SK-N-SH treated with all-trans-retinoic acid at 6 μM for 48 hours (cell line): ENCODE measurements around the gene PSMB5.

ENCODE experiments used
- ARNTL ChIP-seq: fragments of 450-650 bp; formaldehyde crosslinking; IDR thresholded peaks from 2 replicates; pipeline ENCODE4 v1.5.0; 2020; ENCODE audit warnings: low read depth, mild to moderate bottlenecking, moderate library complexity, borderline replicate concordance
- BACH2 ChIP-seq: fragments of 250-450 bp; sonication (Bioruptor Pico); IDR thresholded peaks from 2 replicates; pipeline ENCODE4 v1.9.0; 2021; ENCODE audit warnings: mild to moderate bottlenecking, borderline replicate concordance
- ESRRG ChIP-seq: fragments of 250-450 bp; sonication (Bioruptor Pico); IDR thresholded peaks from 2 replicates; pipeline ENCODE4 v1.6.1; 2021; ENCODE audit warnings: mild to moderate bottlenecking
- GLIS3 ChIP-seq: fragments of 250-450 bp; sonication (Bioruptor Pico); IDR thresholded peaks from 2 replicates; pipeline ENCODE4 v1.5.0; 2020; ENCODE audit warnings: mild to moderate bottlenecking, moderate library complexity
- ISL1 ChIP-seq: fragments of 250-450 bp; sonication (Bioruptor Pico); IDR thresholded peaks from 2 replicates; pipeline ENCODE4 v2.1.2; 2022; ENCODE audit warnings: mild to moderate bottlenecking, moderate library complexity
- PATZ1 ChIP-seq: fragments of 250-450 bp; sonication (Bioruptor Pico); IDR thresholded peaks from 2 replicates; pipeline ENCODE4 v1.8.0; 2020; ENCODE audit warnings: mild to moderate bottlenecking, moderate library complexity, borderline replicate concordance
- TOX ChIP-seq: fragments of 250-450 bp; sonication (Bioruptor Pico); IDR thresholded peaks from 2 replicates; pipeline ENCODE4 v1.8.0; 2021; ENCODE audit warnings: mild to moderate bottlenecking, moderate library complexity, borderline replicate concordance
- ZFP3 ChIP-seq: fragments of 250-450 bp; sonication (Bioruptor Pico); IDR thresholded peaks from 2 replicates; pipeline ENCODE4 v1.5.0; 2020; ENCODE audit warnings: mild to moderate bottlenecking, moderate library complexity
- ZFP30 ChIP-seq: fragments of 450-650 bp; formaldehyde crosslinking; IDR thresholded peaks from 2 replicates; pipeline ENCODE4 v1.5.0; 2022; ENCODE audit warnings: mild to moderate bottlenecking, moderate library complexity
- ZNF565 ChIP-seq: fragments of 450-650 bp; formaldehyde crosslinking; conservative IDR thresholded peaks from 2 replicates; pipeline ENCODE4 v1.5.0; 2020; ENCODE audit warnings: low read depth, mild to moderate bottlenecking, moderate library complexity
- ZNF70 ChIP-seq: fragments of 450-650 bp; formaldehyde crosslinking; IDR thresholded peaks from 2 replicates; pipeline ENCODE4 v1.5.0; 2020; ENCODE audit warnings: mild to moderate bottlenecking, moderate library complexity
- ZNF8 ChIP-seq: fragments of 450-650 bp; formaldehyde crosslinking; IDR thresholded peaks from 2 replicates; pipeline ENCODE4 v1.5.0; 2020; ENCODE audit warnings: mild to moderate bottlenecking, moderate library complexity
- TF ChIP-seq, protein P1 (sequence below): fragments of 250-450 bp; sonication (Bioruptor Pico); IDR thresholded peaks from 2 replicates; pipeline ENCODE4 v1.5.0; 2020; ENCODE audit warnings: mild to moderate bottlenecking, moderate library complexity

DNA sequence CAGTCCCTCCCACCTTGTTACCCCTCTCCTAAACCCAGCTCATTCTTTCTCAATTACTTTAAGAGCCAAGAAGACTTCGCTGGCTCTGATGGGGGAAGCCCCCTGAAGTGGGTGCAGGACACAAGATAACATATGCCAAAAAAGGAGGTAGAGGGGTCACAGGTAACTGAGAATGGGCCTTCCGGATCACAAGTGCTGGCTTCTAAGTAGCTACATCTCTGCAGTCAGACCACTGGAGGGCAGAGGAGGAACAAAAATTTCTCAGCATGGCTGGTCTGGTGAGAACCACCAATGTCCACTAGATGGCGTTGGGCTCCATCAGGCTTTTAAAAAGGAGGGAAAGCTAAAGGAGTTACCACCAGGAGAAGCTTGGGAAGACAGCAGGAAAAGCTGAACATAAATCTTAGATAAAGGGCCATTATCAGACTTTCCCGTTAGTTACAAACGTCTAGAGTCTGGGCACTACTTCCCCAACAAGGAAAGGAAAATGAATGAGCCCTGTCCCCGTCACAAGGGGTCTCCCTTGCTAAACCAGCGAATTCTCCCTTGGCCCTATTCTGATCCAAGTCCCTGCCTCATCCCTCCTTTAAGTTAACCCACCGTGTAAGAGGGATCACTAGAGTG is 34.2 kb upstream of the PSMB5 start:
- no peak for TF ChIP-seq ZFP30 (CRISPR knock-in tag)
- no peak for TF ChIP-seq ZNF70 (CRISPR knock-in tag)
- TF ChIP-seq ARNTL (CRISPR knock-in tag) = no peak
- TF ChIP-seq PATZ1 (CRISPR knock-in tag) = no peak
- no peak for TF ChIP-seq BACH2 (CRISPR knock-in tag)
- TF ChIP-seq ZNF8 (CRISPR knock-in tag) = no peak
- TF ChIP-seq ZNF565 (CRISPR knock-in tag) = no peak
- TF ChIP-seq, protein P1, sequence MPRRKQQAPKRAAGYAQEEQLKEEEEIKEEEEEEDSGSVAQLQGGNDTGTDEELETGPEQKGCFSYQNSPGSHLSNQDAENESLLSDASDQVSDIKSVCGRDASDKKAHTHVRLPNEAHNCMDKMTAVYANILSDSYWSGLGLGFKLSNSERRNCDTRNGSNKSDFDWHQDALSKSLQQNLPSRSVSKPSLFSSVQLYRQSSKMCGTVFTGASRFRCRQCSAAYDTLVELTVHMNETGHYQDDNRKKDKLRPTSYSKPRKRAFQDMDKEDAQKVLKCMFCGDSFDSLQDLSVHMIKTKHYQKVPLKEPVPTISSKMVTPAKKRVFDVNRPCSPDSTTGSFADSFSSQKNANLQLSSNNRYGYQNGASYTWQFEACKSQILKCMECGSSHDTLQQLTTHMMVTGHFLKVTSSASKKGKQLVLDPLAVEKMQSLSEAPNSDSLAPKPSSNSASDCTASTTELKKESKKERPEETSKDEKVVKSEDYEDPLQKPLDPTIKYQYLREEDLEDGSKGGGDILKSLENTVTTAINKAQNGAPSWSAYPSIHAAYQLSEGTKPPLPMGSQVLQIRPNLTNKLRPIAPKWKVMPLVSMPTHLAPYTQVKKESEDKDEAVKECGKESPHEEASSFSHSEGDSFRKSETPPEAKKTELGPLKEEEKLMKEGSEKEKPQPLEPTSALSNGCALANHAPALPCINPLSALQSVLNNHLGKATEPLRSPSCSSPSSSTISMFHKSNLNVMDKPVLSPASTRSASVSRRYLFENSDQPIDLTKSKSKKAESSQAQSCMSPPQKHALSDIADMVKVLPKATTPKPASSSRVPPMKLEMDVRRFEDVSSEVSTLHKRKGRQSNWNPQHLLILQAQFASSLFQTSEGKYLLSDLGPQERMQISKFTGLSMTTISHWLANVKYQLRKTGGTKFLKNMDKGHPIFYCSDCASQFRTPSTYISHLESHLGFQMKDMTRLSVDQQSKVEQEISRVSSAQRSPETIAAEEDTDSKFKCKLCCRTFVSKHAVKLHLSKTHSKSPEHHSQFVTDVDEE (CRISPR knock-in tag) = no peak
- TF ChIP-seq ESRRG = no peak
- TF ChIP-seq ISL1 (CRISPR knock-in tag) = no peak
- no peak for TF ChIP-seq TOX (CRISPR knock-in tag)
- TF ChIP-seq ZFP3 (CRISPR knock-in tag) = no peak
- TF ChIP-seq GLIS3 (CRISPR knock-in tag) = no peak
